ENCODE measurements around the gene USP3.

Gene USP3

DNA sequence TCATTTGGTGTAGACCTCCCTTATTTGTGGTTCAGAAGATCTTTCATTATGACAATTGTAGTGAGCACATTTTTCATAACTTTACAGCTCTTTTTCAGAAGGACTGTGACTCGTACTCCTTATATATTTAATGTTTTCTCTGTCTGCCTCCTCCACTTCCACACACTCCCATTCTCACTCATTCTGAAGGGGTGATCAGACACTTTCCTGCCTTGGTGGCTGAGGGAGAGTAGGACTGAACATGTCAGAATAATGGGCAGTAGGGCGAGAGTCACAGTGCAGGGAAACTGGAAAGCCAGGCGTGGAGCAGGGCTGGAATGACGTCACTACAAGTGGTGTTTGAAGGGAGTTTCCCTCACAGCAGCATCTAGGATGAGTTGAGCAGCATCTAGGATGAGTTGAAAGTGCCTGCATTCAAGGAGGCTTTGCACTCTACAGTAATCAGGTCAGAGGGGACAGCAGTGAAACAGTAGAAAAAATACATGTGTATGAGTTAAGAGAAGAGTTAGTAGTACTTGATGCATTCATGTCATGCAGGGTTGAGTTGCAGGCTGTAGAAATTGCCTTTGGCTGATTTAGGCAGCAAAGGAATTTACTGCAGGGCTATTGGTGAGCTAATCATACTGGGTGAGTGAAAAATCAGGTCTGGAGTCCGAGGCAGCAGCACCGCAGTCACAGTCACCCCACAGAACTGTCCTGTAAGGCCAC is 56.5 kb downstream of the USP3 start:
- Histone ChIP-seq H2AFZ (ENCODE audit: low read length) (no peak overlapping the region), H3K9me3 (ENCODE audit: insufficient read depth, low read depth, low read length) (no peaks in the 10 kb centered on the region), H3K9ac (ENCODE audit: low read depth, low read length, poor library complexity, severe bottlenecking) (no peak overlapping the region), H3K27me3 (ENCODE audit: insufficient read depth, low read length, poor library complexity, severe bottlenecking) (no peaks in the 10 kb centered on the region), H3K79me2 (ENCODE audit: insufficient read depth, low read length) (no peaks in the 10 kb centered on the region; the same call in 1 of the 2 replicates), H3F3A (ENCODE audit: low read depth) (no peaks in the 10 kb centered on the region), H3K4me3 (ENCODE audit: low read length, poor library complexity, severe bottlenecking) (no peak overlapping the region), H3K4me2 (ENCODE audit: low read depth, low read length, poor library complexity, severe bottlenecking) (no peak overlapping the region), H4K20me1 (ENCODE audit: insufficient read depth, low read length, poor library complexity, severe bottlenecking) (peaks cover 11% of the 10 kb centered on the region), H3K4me1 (ENCODE audit: insufficient read depth, low read length, poor library complexity, severe bottlenecking) (no peaks in the 10 kb centered on the region), H3K36me3 (ENCODE audit: insufficient read depth, low read length) (peaks cover 91% of the 10 kb centered on the region), H3K9me2 (replicated peaks; ENCODE audit: low read depth, low read length) (no peaks in the 10 kb centered on the region)
- no peak for TF ChIP-seq EZH2phosphoT487 (IDR thresholded peaks at IDR 0.05; ENCODE audit: borderline replicate concordance)
- TF ChIP-seq, protein P1, sequence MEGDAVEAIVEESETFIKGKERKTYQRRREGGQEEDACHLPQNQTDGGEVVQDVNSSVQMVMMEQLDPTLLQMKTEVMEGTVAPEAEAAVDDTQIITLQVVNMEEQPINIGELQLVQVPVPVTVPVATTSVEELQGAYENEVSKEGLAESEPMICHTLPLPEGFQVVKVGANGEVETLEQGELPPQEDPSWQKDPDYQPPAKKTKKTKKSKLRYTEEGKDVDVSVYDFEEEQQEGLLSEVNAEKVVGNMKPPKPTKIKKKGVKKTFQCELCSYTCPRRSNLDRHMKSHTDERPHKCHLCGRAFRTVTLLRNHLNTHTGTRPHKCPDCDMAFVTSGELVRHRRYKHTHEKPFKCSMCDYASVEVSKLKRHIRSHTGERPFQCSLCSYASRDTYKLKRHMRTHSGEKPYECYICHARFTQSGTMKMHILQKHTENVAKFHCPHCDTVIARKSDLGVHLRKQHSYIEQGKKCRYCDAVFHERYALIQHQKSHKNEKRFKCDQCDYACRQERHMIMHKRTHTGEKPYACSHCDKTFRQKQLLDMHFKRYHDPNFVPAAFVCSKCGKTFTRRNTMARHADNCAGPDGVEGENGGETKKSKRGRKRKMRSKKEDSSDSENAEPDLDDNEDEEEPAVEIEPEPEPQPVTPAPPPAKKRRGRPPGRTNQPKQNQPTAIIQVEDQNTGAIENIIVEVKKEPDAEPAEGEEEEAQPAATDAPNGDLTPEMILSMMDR (conservative IDR thresholded peaks at IDR 0.05; ENCODE audit: low read length) = no peak

DNA sequence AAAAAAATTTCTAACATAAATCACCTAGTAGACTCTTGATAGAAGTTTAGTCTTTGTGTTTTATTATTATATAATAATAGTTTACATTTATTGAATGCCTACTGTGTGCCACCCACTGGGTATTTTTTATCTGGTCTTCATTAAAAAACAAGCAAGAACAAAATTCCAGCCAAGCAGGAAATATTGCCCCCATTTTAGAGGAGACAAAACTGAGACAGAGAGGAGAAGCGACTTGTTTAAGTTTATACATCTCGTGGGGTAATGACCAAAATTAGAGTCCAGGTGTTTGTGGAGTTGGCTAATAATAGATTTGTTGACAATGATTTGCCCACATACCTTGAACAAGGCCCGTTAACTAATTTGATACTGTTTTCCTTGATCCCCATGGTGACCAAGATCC is 59.7 kb downstream of the USP3 start:
- Histone ChIP-seq H3K9me3 (ENCODE audit: insufficient read depth, low read depth, low read length) (no peaks in the 10 kb centered on the region), H3K4me3 (ENCODE audit: low read length, poor library complexity, severe bottlenecking) (no peak overlapping the region), H3K79me2 (ENCODE audit: insufficient read depth, low read length) (no peaks in the 10 kb centered on the region; the same call in 1 of the 2 replicates), H3K4me2 (ENCODE audit: low read depth, low read length, poor library complexity, severe bottlenecking) (no peak overlapping the region), H4K20me1 (ENCODE audit: insufficient read depth, low read length, poor library complexity, severe bottlenecking) (peaks cover 4% of the 10 kb centered on the region), H3K27me3 (ENCODE audit: insufficient read depth, low read length, poor library complexity, severe bottlenecking) (no peaks in the 10 kb centered on the region), H3K9me2 (replicated peaks; ENCODE audit: low read depth, low read length) (no peaks in the 10 kb centered on the region), H3K36me3 (ENCODE audit: insufficient read depth, low read length) (peaks cover 88% of the 10 kb centered on the region), H2AFZ (ENCODE audit: low read length) (no peak overlapping the region), H3F3A (ENCODE audit: low read depth) (no peaks in the 10 kb centered on the region), H3K9ac (ENCODE audit: low read depth, low read length, poor library complexity, severe bottlenecking) (no peak overlapping the region), H3K4me1 (ENCODE audit: insufficient read depth, low read length, poor library complexity, severe bottlenecking) (no peaks in the 10 kb centered on the region)
- TF ChIP-seq, protein P1 (conservative IDR thresholded peaks at IDR 0.05; ENCODE audit: low read length) = no peak
- no peak for TF ChIP-seq EZH2phosphoT487 (IDR thresholded peaks at IDR 0.05; ENCODE audit: borderline replicate concordance)

DNA sequence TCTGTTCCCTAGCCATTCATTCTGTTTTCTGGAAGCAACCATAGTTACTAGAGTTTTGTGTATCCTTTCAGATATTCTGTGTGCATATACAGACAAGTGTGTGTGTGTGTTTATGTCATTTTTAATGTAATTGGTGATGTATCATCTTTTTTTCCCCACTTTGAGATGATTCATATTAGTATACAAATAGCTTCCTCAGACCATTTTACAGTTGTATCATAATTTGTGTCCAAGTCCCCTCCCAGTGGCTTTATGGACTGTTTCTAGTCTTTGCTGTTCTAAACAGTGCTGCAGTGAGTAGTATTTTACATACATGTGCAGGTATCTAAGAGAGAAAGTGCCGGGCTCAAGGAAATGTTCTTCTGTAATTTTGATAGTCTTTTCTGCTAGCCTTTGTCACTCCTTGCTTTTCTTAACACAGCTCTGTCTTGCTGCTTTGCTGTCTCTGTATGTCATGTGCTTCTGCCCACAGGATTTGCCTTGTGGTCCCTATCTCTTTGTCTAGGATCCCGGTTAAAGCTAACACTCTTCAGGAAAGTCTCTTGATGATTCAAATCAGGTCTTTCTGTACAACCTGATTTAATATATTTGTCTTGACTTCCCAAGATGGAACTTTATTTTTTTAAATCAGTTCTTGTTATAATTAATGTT is 61.3 kb downstream of the USP3 start:
- H3K9me2 ChIP-seq (replicated peaks; ENCODE audit: low read depth, low read length) = no peaks in the 10 kb centered on the region
- no peaks in the 10 kb centered on the region for H3K9me3 ChIP-seq (ENCODE audit: insufficient read depth, low read depth, low read length)
- no peaks in the 10 kb centered on the region for H3K4me1 ChIP-seq (ENCODE audit: insufficient read depth, low read length, poor library complexity, severe bottlenecking)
- no peak overlapping the region for H2AFZ ChIP-seq (ENCODE audit: low read length)
- H3K27me3 ChIP-seq (ENCODE audit: insufficient read depth, low read length, poor library complexity, severe bottlenecking) = no peaks in the 10 kb centered on the region
- no peak overlapping the region for H3K4me2 ChIP-seq (ENCODE audit: low read depth, low read length, poor library complexity, severe bottlenecking)
- no peaks in the 10 kb centered on the region for H3F3A ChIP-seq (ENCODE audit: low read depth)
- no peaks in the 10 kb centered on the region; the same call in 1 of the 2 replicates for H3K79me2 ChIP-seq (ENCODE audit: insufficient read depth, low read length)
- H4K20me1 ChIP-seq (ENCODE audit: insufficient read depth, low read length, poor library complexity, severe bottlenecking) = peaks cover 4% of the 10 kb centered on the region
- no peak overlapping the region for H3K4me3 ChIP-seq (ENCODE audit: low read length, poor library complexity, severe bottlenecking)
- TF ChIP-seq, protein P1 (conservative IDR thresholded peaks at IDR 0.05; ENCODE audit: low read length) = no peak
- no peak for TF ChIP-seq EZH2phosphoT487 (IDR thresholded peaks at IDR 0.05; ENCODE audit: borderline replicate concordance)
- peaks cover 89% of the 10 kb centered on the region for H3K36me3 ChIP-seq (ENCODE audit: insufficient read depth, low read length)
- no peak overlapping the region for H3K9ac ChIP-seq (ENCODE audit: low read depth, low read length, poor library complexity, severe bottlenecking)
